HG03159 (cell line): ENCODE data around the gene SLC41A1.
A peak's percentile ranks its signal among the peaks of the same experiment; 100 is the strongest.

Experiments
- ATAC-seq: cut with Tn5 transposase; IDR thresholded peaks from one replicate; pipeline ENCODE4 v1.9.1; 2021; ENCODE audit warnings: mild to moderate bottlenecking, moderate library complexity; ENCODE audit not compliant: unreplicated experiment

The SLC41A1 gene

DNA sequence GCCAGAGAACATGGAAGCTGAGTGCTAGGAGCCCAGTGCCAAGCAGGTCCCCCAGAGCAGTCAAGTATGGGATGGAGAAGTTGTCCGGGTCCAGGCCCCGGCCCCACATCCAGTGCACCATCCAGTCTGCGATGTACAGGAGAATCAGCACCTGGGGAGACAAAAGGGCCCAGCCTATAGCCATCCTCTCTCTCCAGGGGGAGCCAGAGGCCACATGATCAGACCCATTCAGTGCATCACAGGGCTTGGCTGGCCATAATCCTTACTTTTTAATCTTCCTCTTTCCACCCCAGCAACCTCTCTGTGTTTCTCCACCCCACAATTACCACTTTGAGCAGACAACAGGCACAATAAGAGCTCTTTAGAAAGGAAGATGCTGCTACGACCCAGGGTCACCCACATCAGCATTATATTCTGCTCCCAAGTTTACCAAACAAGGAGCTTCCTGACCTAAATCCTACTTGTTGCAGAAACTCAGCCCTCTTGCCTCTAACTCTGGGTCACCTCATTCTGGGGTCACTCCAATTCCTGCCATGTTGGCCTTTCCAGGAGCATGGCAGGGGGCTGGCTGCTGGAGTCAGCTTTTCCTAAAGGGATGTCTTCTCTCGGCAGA is 21.3 kb downstream of the SLC41A1 start:
- peak; percentile 70 for ATAC-seq

DNA sequence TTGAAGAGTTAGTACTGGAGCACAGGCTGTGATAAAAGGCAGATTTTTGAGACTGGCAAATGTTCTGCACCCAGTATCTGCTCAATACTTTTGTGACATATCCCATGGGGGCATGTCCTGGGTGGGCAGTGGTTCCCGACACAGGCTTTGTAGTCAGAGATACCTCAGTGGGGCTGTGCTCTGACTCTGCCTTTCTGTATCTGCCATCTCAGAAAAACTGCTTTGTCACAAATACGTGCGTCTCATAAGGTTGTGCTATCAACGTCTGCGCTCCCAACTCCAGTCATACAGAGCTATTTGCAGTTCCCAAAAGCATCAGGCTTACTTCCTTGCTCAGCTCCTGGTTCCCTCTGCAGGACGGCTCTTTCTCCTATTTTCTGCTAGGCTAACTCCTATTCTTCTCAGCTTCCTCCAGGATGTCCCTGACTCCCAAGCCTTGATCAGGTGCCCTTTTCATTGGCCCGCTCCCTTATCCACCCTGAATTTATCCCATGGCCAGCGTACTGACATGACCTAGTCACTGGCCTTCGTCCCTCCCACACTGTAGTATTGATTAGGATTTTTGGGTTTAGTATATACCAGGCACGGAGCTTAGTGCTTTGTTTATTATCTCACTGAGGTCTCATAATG is 25.6 kb downstream of the SLC41A1 start:
- ATAC-seq = no peak

DNA sequence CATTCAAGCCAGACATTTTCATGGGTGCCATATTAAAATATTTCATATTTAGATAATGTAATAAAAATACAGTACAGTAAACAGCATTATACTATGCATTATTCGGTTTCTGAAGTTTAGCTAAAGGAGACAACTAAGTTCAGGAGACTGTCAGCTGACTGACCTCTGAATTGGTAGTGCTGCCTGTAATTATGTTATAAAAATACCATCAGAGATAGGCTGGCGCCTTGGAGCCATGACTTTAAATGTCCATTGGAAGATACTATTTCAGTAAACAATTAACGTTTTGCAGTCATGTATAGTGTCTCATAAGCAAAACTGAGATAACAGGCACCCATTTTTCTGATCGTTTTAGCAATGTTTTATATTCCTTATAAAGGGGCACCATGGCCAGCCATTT is 26.4 kb downstream of the SLC41A1 start:
- ATAC-seq = no peak

DNA sequence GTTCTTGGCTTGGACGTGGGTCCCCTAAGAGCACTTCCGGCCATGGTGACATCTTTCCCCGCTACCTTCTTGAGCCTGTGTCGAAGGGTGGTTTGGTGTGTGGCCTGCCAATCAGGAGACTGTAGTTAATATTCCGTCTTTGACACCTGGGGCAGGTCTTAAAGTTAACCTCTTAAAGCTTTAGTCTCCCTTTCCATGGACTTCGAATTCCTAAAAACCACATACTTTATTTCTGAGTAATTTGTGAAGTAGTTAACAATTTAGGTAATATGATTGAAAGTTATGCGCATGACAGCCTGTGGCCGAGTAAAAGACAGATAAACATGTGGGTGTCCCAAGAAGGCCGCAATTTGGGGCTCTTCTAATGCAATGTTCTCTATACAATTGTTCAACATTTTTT is 27.6 kb downstream of the SLC41A1 start:
- no peak for ATAC-seq

DNA sequence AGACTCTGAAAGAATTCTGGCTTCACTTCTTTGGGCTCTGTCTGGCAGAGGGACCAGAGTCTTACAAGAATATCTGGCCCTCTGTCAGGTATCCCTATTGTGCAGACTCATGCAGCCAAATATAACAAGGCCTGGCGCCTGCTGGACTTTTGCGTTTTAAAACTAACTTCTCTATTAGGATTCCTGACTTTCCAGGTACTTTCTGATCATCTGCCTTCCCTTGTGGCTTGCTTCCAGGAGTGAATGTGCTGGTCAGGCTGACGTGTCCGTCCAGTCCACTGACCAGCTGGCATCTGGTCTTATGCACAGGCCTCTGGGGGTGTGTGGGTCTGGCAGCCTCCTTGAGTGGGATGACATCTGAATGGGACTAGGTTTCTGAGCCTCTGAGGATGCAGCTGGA is 29.1 kb downstream of the SLC41A1 start:
- no peak for ATAC-seq

DNA sequence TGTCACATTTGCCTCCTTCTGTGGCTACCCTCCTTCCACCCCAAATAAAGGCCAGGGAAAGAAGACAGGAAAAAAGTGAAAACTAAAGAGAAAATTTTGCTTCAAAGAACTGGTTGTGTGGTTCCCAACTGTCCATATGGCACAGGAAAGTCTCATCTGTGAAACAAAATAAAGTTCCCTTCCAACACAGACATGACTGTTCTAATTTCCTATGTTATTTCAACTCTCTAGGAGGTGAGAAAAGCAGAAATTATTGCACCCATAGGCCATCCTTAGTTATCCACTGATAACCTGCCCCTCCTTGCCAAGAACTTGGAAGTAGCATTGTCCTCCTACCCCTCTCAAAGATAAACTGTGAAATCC is 29.6 kb downstream of the SLC41A1 start:
- no peak for ATAC-seq

DNA sequence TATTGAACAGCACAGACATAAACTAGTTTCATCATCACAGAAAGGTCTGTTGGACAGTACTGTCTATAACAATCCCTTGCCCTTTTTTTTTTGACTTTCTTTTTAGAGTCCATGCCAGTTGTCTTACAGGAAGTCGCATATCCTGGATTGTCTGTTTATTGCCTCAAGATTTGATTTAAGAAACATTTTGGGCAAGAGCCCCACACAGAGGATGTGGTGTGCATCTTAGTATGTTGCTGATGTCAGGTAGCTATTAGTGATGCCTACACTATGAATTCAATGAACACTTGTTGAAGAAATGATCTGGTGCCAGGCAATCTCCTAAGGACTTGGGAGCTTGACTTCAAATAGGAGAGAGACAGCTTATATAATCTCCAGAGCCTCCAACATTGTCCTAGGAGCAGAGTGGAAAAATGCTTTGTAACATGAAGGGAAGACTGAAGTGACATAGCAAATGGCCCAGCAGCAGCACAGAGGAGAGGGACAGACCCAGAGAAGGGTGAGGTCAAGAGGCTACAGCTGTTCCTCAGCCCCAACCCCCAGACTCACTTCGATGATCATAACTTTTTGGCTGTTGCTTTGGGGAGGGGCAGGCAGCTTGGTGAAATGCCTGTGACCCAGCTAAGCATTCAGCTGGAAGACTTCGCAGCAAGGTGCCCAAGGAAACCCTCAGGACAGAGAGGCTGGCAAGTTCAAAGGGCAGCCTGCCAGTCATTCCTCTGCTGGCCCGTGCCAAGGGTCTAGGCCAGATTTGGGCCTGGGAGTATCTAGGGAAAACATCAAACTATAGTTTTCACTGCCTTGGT is 30.2 kb downstream of the SLC41A1 start:
- ATAC-seq = no peak

DNA sequence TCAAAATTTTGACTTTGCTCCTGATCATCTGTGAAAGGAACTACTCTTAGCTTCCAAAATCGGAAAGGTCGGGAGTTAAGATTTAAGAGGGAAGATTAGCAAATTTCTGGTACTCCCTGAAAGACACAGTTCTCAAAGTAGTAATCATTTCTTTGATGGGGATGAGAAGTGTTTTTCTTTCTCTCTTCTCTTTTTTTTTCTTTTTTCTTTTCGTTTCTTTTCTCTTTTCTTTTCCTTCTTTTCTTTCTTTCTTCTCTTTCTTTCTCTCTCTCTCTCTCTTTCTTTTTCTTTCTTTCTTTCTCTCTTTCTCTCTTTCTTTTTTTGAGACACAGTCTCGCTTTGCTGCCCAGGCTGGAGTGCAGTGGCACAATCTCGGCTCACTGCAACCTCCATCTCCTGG is 32.7 kb downstream of the SLC41A1 start:
- no peak for ATAC-seq

DNA sequence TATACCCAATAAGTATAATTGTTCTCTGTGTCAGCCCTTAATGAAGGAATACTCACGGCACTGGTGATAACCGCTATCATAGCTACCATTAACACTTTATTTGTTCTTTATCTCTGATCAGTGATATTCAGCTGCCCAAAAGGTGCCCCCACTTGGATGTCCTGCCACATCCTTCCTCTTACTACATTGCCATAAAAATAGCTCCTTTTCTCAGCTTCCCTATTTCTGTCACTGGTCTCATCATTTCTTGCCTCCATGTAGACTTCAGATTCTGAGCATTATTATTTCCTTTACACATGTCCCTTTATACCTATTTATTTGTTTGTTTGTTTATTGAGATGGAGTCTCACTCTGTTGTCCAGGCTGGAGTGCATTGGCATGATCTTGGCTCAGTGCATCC is 35.0 kb downstream of the SLC41A1 start:
- ATAC-seq = no peak

DNA sequence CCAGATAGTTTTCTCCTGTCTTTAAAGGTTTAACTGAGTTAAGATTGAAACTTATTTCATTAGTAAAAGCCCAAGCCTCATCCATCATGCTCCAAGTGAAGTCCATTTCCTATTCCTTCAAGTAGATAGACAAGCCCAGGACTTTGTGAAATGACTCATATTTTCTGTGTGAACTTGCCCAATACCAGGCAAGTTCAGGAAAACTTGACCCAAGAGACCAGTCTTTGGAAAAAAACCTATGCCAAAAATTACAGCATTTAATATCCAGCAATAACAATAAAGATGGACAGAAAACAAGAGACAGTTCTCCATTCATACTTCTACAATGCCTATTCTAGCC is 37.3 kb downstream of the SLC41A1 start:
- ATAC-seq = no peak

DNA sequence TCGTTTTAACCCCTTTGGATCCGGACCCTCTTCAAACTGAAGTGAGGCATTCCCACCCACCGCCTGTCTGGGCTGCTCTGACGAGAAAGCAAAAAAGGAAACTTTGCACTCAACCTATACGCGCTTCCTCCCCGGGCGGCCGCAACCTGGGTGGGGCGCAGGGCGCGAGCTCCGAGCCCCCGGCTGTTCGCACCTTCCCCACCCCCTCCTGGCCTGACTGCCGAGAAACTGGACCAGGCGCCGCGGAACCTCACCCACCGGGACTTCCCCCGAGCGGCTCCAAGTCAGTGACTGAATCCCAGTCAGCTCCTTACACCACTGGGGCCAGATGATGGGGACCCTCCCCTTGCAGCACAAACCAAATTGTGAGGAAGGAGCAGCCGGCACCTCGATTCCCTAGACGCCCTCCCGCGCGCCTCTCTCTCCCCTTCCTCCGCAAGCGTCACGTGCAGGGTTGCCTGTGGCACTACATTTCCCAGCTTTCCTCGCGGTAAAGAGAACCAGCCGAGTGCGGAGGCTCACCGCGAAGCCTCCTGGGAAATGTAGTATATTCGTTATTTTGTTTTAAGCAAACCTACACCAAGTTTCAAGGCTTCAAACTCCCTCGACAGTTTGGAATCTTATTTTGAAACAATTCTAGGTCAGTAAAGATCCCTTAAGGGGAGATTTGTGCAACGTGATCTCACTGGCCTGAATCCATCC is 37.8 kb downstream of the SLC41A1 start, which contains the start of gene RAB29:
Gene RAB29, minus strand, starts transcription at position 468 of the 702 bp plus-strand sequence. CDS start 526 bp downstream, outside the sequence.
- peak; percentile 88 for ATAC-seq

DNA sequence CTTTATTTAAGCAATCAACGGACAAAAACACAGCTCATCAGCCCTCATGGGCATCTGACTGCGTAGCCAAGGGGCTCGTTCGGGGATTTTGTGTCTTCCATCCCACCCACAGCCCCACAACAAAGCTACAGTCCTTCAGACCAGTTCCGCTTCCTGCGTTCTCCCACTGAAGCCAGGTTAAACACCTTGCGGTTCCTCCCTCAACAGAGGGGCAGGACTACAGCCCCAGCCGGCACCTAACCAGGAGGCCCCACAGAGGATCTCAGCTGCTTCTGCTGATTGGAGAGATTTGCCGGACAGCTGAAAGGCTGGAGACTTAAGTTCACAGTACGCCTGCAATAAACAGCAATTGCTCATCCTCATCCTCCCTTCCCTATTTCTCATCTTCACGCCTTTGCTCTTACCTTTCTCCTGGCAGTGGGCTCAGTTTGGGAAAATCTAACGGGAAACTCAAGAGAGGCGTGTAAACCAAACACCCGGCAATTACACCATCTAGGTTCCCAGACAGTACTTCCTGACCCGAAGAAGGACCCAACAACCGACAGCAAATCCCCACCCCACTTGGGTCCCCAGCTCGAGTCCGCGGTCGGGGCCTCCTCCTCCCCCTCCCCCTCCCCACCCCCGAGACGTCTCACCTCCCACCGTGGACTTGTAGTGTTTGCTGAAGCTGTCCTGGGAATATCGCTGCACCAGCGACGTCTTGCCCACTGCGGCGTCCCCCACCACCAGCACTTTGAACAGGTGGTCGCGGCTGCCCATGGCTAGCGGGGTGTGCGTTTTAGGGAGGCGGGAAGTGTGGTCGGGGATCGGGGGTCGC is 38.6 kb downstream of the SLC41A1 start:
- ATAC-seq = peak; percentile 24

DNA sequence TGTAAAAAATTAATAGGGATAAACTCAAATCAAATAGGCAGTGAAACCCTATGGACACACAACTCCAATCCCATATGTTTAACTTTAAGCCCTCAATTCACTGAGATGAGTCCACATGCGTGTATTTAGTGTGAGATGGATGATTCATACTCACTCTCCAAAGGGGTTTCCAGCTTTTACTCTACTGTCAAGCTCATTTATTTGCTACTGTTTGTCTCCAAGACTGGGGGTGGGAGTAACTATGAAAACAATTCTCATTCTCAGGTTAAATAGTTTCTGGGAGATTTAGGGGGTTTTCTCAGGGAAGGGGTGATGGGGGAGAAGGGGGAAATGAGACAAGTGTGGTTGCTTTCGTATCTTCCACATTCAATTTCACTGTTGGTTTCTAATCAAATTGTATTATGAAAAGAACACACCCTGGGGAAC is 40.4 kb downstream of the SLC41A1 start:
- no peak for ATAC-seq

DNA sequence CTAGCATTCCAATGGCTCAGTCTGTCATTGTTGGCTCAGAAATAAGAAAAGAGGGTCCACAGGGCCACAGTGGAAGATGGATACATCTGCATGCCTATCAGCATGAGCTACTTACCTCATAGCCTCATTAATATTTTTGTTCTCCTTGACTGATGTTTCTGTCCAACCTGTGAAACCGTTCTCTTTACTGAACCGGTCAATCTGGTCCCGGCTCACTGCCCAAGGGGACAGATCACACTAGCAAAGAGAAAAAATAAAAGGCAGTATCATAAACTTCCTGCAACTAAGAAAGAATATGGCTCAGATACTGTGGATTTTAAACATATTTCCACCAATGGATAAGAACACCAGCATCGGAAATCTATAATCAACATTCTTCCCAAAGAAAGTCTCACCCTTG is 42.4 kb downstream of the SLC41A1 start:
- no peak for ATAC-seq

DNA sequence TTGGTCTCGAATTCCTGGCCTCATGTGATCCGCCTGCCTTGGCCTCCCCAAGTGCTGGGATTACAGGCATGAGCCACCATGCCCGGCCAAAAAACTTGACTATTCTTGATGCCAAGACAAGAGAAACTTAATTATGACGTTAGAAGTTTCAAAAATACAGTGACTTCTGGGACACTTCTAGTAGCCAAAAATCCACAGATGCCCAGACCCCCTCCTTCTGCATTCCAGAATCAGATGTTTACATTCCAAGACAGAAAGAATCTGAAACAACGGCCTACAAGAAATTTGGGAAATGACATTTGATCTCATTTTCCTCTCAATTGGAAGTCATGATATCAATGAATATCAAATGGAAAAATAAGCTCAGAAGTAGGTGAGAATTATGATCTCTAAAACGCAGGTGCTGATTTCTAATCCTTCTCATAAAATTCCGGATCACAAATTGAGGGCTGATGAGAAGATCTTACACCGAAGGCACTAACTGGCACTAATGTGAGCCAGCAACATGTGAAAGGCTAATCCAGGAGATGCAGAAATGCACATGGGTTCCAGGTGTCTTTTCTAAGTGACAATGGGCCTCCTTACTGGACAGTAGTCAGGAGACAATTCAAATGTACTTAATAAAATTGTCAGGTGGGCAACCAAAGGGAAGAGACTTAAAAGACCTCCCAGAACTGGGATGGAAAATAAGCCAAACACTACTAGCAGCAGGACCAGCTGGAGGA is 43.2 kb downstream of the SLC41A1 start:
- no peak for ATAC-seq

DNA sequence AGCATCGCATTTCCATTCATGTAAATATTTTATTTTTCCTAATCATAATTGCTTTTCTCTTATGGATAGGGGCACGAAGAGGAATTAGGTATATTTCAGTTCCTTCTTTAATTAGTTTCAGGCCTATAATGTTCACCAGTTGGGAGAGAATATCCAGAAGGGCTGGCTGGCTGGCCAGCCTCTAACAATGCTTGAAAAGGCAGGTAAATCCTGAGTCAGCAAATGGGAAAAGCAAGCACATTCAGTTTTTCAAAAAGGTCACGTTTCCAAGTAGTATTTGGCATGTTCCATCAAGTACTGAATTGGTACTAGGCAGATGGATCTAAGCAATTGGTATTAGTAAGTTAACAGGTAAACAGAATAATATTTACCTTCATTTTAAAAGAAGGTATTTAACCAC is 45.8 kb downstream of the SLC41A1 start:
- ATAC-seq = no peak

DNA sequence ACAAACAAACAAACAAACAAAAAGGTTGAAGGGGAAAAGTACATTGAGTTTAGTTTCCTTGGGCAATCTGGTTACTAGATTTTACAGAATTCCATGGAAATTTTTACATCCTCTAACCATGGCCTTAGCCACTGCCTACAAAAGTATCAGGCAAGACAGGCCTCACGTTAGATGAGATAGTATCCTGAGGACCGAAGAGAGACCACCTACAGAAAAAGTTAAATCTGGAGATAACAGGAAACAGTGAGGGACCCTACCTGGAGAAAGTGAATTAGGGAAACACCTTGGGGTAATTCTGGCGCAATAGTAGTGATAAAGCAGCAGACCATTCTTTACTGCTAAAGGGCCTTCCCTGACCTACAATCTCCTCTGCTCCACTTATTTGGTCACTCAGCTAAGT is 46.4 kb downstream of the SLC41A1 start:
- no peak for ATAC-seq

DNA sequence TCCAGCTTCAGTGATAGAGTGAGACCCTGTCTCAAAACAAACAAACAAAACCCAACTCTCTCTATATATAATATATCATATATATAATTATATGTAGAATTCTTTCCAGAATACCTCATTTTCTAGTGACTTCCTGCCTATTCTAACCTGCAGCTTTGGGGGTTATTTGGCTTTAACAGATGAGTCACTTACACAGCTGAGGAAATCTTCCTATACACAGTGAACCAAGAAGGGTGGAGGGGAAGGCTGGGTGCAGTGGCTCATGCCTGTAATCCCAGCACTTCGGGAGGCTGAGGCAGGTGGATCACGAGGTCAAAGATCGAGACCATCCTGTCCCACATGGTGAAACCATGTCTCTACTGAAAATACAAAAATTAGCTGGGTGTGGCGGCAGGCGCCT is 47.0 kb downstream of the SLC41A1 start:
- no peak for ATAC-seq

DNA sequence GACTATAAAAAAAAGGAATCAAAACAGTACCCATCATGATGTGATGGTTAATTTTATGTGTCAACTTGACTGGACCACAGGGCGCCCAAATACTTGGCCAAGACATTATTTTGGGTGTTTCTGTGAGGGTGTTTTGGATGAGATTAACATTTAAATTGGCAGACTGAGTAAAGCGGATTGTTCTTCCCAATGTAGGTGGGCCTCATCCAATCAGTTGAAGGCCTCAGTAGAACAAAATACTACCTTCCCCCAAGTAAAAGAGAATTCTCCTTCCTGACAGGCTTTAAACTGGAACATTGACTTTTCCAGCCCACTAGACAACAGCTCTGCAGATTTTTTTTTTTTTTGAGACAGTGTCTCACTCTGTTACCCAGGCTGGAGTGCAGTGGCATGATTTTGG is 48.4 kb downstream of the SLC41A1 start:
- ATAC-seq = no peak

DNA sequence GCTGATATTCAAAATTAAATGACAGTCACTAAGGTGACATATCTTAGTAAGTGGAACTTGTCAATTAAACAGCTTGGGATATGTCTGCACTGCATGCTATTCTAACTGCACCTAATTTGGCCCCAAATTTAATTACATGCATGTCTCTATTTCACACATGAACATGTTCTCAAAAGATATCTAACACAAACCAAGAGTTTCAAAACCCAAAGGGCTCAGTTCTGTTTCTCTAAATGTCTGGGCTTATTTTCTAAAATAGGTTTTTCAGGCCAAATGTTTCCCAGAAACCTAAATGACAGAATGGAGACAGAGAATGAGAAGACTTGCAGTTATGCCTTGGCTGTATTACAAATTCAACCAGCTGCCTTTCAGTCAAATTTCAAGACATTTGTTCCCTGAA is 49.0 kb downstream of the SLC41A1 start:
- no peak for ATAC-seq
